HepG2 (cell line): ENCODE measurements around the gene MCRIP2. TPM values are rescaled to one million over a fixed set of nuclear protein-coding genes. Genes with fewer than 3 reads are reported as not detected.
A peak's percentile ranks its signal among the peaks of the same experiment; 100 is the strongest.

Experiments used
- ARID4A ChIP-seq: sonication (generic); formaldehyde crosslinking; IDR thresholded peaks from 2 replicates; pipeline ENCODE4 v1.5.0; 2020; ENCODE audit warnings: mild to moderate bottlenecking, missing genetic modification reagents, borderline replicate concordance
- ASH2L ChIP-seq: fragments of 300-600, 200-600 bp; sonication (generic); IDR thresholded peaks from 2 replicates; pipeline ENCODE4 v1.7.0; 2017; ENCODE audit warnings: low read depth, mild to moderate bottlenecking, moderate library complexity, mixed read lengths, low read length; ENCODE audit not compliant: insufficient read length
- CHCHD3 ChIP-seq: sonication (generic); formaldehyde crosslinking; IDR thresholded peaks from 2 replicates; pipeline ENCODE4 v1.8.0; 2022; ENCODE audit warnings: mild to moderate bottlenecking, missing genetic modification reagents, moderate library complexity
- FOXO4 ChIP-seq: sonication (generic); formaldehyde crosslinking; conservative IDR thresholded peaks from 2 replicates; pipeline ENCODE4 v1.8.1; 2023; ENCODE audit warnings: missing genetic modification reagents
- GZF1 ChIP-seq: sonication (generic); formaldehyde crosslinking; IDR thresholded peaks from 2 replicates; pipeline ENCODE4 v1.5.1; 2020; ENCODE audit warnings: mild to moderate bottlenecking, missing genetic modification reagents
- HNF1B ChIP-seq: sonication (generic); formaldehyde crosslinking; IDR thresholded peaks from 2 replicates; pipeline ENCODE4 v1.5.1; 2020; ENCODE audit warnings: mild to moderate bottlenecking, moderate library complexity, missing genetic modification reagents
- HNRNPL ChIP-seq: fragments of 200-400 bp; formaldehyde crosslinking; IDR thresholded peaks from 2 replicates; pipeline ENCODE4 v1.6.1; 2017; ENCODE audit warnings: mild to moderate bottlenecking, low read depth, low read length
- MAZ ChIP-seq, 2 experiments: sonication (generic) in 1 of 2; formaldehyde crosslinking in 1 of 2; IDR thresholded peaks; 2 replicates each; pipeline versions ENCODE4 v1.5.0 to v1.6.1; 2012 to 2020; ENCODE audit warnings: low read depth in 2 of 2, mild to moderate bottlenecking in 2 of 2, borderline replicate concordance in 1 of 2, improper control_type of control experiment in 1 of 2, low read length in 1 of 2, missing genetic modification reagents in 1 of 2, moderate library complexity in 1 of 2
- PHF8 ChIP-seq: sonication (generic); formaldehyde crosslinking; IDR thresholded peaks from 2 replicates; pipeline ENCODE4 v1.5.0; 2020; ENCODE audit warnings: missing genetic modification reagents
- PITX1 ChIP-seq: sonication (generic); formaldehyde crosslinking; IDR thresholded peaks from 2 replicates; pipeline ENCODE4 v1.5.1; 2020; ENCODE audit warnings: mild to moderate bottlenecking, missing genetic modification reagents
- RAD51 ChIP-seq: fragments of 450-650 bp; IDR thresholded peaks from 2 replicates; pipeline ENCODE4 v1.6.1; 2016; ENCODE audit warnings: borderline replicate concordance
- TFDP1 ChIP-seq: IDR thresholded peaks from 2 replicates; pipeline ENCODE4 v1.6.1; 2016; ENCODE audit warnings: missing compliant biosample characterization, missing genetic modification reagents, borderline replicate concordance
- U2AF1 ChIP-seq: fragments of 200-400 bp; formaldehyde crosslinking; optimal IDR thresholded peaks from 2 replicates; pipeline ENCODE3; 2017; ENCODE audit warnings: mild to moderate bottlenecking, low read depth, low read length
- ZBTB38 ChIP-seq: sonication (generic); formaldehyde crosslinking; IDR thresholded peaks from 2 replicates; pipeline ENCODE4 v1.5.1; 2020; ENCODE audit warnings: mild to moderate bottlenecking, missing genetic modification reagents
- ZNF350 ChIP-seq: sonication (generic); formaldehyde crosslinking; IDR thresholded peaks from 2 replicates; pipeline ENCODE4 v1.4.0; 2020; ENCODE audit warnings: mild to moderate bottlenecking, low read depth, missing genetic modification reagents, borderline replicate concordance
- ZNF383 ChIP-seq: sonication (generic); formaldehyde crosslinking; IDR thresholded peaks from 2 replicates; pipeline ENCODE4 v1.4.0; 2020; ENCODE audit warnings: missing genetic modification reagents, mild to moderate bottlenecking, borderline replicate concordance
- ZNF547 ChIP-seq: sonication (generic); formaldehyde crosslinking; IDR thresholded peaks from 2 replicates; pipeline ENCODE4 v1.5.1; 2020; ENCODE audit warnings: mild to moderate bottlenecking, missing genetic modification reagents
- ZNF629 ChIP-seq: sonication (generic); formaldehyde crosslinking; conservative IDR thresholded peaks from 2 replicates; pipeline ENCODE4 v1.5.0; 2020; ENCODE audit warnings: missing genetic modification reagents
- ZNF678 ChIP-seq: sonication (generic); formaldehyde crosslinking; IDR thresholded peaks from 2 replicates; pipeline ENCODE4 v1.4.0; 2020; ENCODE audit warnings: mild to moderate bottlenecking, missing genetic modification reagents
- ZNF724P ChIP-seq: sonication (generic); formaldehyde crosslinking; IDR thresholded peaks from 2 replicates; pipeline ENCODE4 v1.8.0; 2022; ENCODE audit warnings: missing genetic modification reagents, borderline replicate concordance
- polyA plus RNA-seq, 8 experiments: library from polyadenylated mRNA; depleted of rRNA in 3 of 8; stranded (reverse) in 7 of 8; unstranded in 1 of 8; fragments of >200 nt; fragmentation: Illumina TruSeq in 4 of 8; extraction: Trizol in 4 of 8; gene quantifications; 2 replicates each; pipeline versions ENCODE4 v1.2.1 to v1.2.3, GENCODE V29; 2011 to 2016; ENCODE audit warnings: low read depth in 4 of 8, missing spikeins in 1 of 8, mixed read lengths in 1 of 8; ENCODE audit not compliant: insufficient read depth in 1 of 8
- total RNA-seq, 5 experiments: library from RNA; depleted of rRNA; stranded (reverse); fragments of >200 nt; fragmentation: Illumina TruSeq; extraction: Trizol; gene quantifications; 2 replicates each; pipeline ENCODE4 v1.2.3, GENCODE V29; 2016; ENCODE audit warnings: low read depth in 1 of 5

MCRIP2 gene
- total and polyA plus RNA-seq, 2 of the 13 experiments (the other 11 are each of a cell fraction or from before 2014, with no cell fraction given), result 39.6 to 76.7 TPM

- TF ChIP-seq HNF1B (CRISPR knock-in tag) (peak; percentile 8; the same call in 1 of the 2 replicates), PITX1 (CRISPR knock-in tag) (peak; percentile 42; the same call in 1 of the 2 replicates), ZNF724P (0 out of 2 replicates have a peak, but pooled peaks have one; percentile 22), HNRNPL (peak; percentile 71; the same call in 1 of the 2 replicates), PHF8 (peak; percentile 18; the same call in 1 of the 2 replicates), U2AF1 (peak; percentile 13), GZF1 (CRISPR knock-in tag) (0 out of 2 replicates have a peak, but pooled peaks have one; percentile 26), RAD51 (no peak), CHCHD3 (CRISPR knock-in tag) (0 out of 2 replicates have a peak, but pooled peaks have one; percentile 47), MAZ (IDR thresholded peaks at IDR 0.05; ENCODE audit: borderline replicate concordance, low read depth, low read length) (no peak), MAZ (CRISPR knock-in tag; IDR thresholded peaks at IDR 0.05; ENCODE audit: low read depth) (peak; percentile 27; the same call in 1 of the 2 replicates), ZNF547 (0 out of 2 replicates have a peak, but pooled peaks have one; percentile 16), ASH2L (peak; percentile 2), ZBTB38 (peak; percentile 53; the same call in 1 of the 2 replicates), FOXO4 (CRISPR knock-in tag) (no peak), ZNF678 (CRISPR knock-in tag) (no peak), ZNF629 (CRISPR knock-in tag) (peak; percentile 64; the same call in 1 of the 2 replicates), TFDP1 (CRISPR knock-in tag) (peak; percentile 21; the same call in 1 of the 2 replicates), ARID4A (peak; percentile 22; the same call in 1 of the 2 replicates), ZNF383 (CRISPR knock-in tag) (no peak), ZNF350 (CRISPR knock-in tag) (0 out of 2 replicates have a peak, but pooled peaks have one; percentile 17)
These were observed 12.3 kb upstream of the MCRIP2 start (continued) for GRCh38 chr16:629185-629832.
